H9 (cell line): ENCODE results near the gene NR2F2. TPM values are rescaled to one million over a fixed set of nuclear protein-coding genes. Genes with fewer than 3 reads are reported as not detected.

Source experiments
- DNase-seq: peaks from one replicate; pipeline ENCODE4 v3.0.0-alpha.2; 2017
- H2AFZ ChIP-seq: one replicate; pipeline ENCODE4 v1.6.1; 2013; ENCODE audit warnings: mild to moderate bottlenecking, low read length, control low read depth, moderate library complexity
- H2AK5ac ChIP-seq: 2 replicates; pipeline ENCODE4 v1.6.1; 2013; ENCODE audit warnings: low read length, control low read depth, mixed read lengths; ENCODE audit not compliant: insufficient read length
- H2BK120ac ChIP-seq: one replicate; pipeline ENCODE4 v1.6.1; 2013; ENCODE audit warnings: low read depth, mild to moderate bottlenecking, low read length, control low read depth, inconsistent platforms; ENCODE audit not compliant: poor library complexity, severe bottlenecking
- H2BK12ac ChIP-seq: 2 replicates; pipeline ENCODE4 v1.6.1; 2013; ENCODE audit warnings: low read length, control low read depth, mixed read lengths, low read depth; ENCODE audit not compliant: insufficient read length
- H2BK15ac ChIP-seq: 2 replicates; pipeline ENCODE4 v1.6.1; 2013; ENCODE audit warnings: low read depth, low read length, control low read depth
- H2BK20ac ChIP-seq: one replicate; pipeline ENCODE4 v1.6.1; 2013; ENCODE audit warnings: low read depth, mild to moderate bottlenecking, low read length, control low read depth, inconsistent platforms; ENCODE audit not compliant: poor library complexity, severe bottlenecking
- H2BK5ac ChIP-seq: 2 replicates; pipeline ENCODE4 v1.6.1; 2013; ENCODE audit warnings: low read length, control low read depth, mixed read lengths; ENCODE audit not compliant: insufficient read length
- H3K14ac ChIP-seq: 2 replicates; pipeline ENCODE4 v1.6.1; 2013; ENCODE audit warnings: low read length, control low read depth; ENCODE audit not compliant: insufficient read depth
- H3K18ac ChIP-seq: 2 replicates; pipeline ENCODE4 v1.6.1; 2013; ENCODE audit warnings: low read depth, mild to moderate bottlenecking, mixed read lengths, low read length, control low read depth; ENCODE audit not compliant: insufficient read length
- H3K23ac ChIP-seq: 2 replicates; pipeline ENCODE4 v1.6.1; 2013; ENCODE audit warnings: low read length, control low read depth, mixed read lengths, low read depth; ENCODE audit not compliant: insufficient read length
- H3K23me2 ChIP-seq: 2 replicates; pipeline ENCODE4 v1.6.1; 2013; ENCODE audit warnings: low read depth, mild to moderate bottlenecking, mixed read lengths, low read length, control low read depth; ENCODE audit not compliant: insufficient read length, poor library complexity, severe bottlenecking
- H3K27ac ChIP-seq: 2 replicates; pipeline ENCODE4 v1.5.1; 2013; ENCODE audit warnings: low read length, control low read depth, mixed read lengths, low read depth; ENCODE audit not compliant: insufficient read length
- H3K27me3 ChIP-seq: 2 replicates; pipeline ENCODE4 v1.6.1; 2013; ENCODE audit warnings: low read length, control low read depth, inconsistent platforms; ENCODE audit not compliant: insufficient read depth
- H3K4ac ChIP-seq: 2 replicates; pipeline ENCODE4 v1.6.1; 2013; ENCODE audit warnings: low read depth, mild to moderate bottlenecking, control low read depth, inconsistent platforms, low read length, moderate library complexity
- H3K4me1 ChIP-seq: 2 replicates; pipeline ENCODE4 v1.6.1; 2013; ENCODE audit warnings: low read length, control low read depth, inconsistent platforms; ENCODE audit not compliant: insufficient read depth
- H3K4me2 ChIP-seq: 2 replicates; pipeline ENCODE4 v1.6.1; 2013; ENCODE audit warnings: low read length, control low read depth, mixed read lengths; ENCODE audit not compliant: insufficient read length, insufficient read depth
- H3K56ac ChIP-seq: 2 replicates; pipeline ENCODE4 v1.6.1; 2013; ENCODE audit warnings: low read depth, mild to moderate bottlenecking, mixed read lengths, low read length, control low read depth; ENCODE audit not compliant: insufficient read length
- H3K79me1 ChIP-seq: 2 replicates; pipeline ENCODE4 v1.6.1; 2013; ENCODE audit warnings: low read depth, mild to moderate bottlenecking, moderate library complexity, low read length, control low read depth, inconsistent platforms; ENCODE audit not compliant: insufficient read depth, poor library complexity, severe bottlenecking
- H3K79me2 ChIP-seq: 2 replicates; pipeline ENCODE4 v1.6.1; 2013; ENCODE audit warnings: low read length, control low read depth, inconsistent platforms; ENCODE audit not compliant: insufficient read depth
- H3K9ac ChIP-seq: 2 replicates; pipeline ENCODE4 v1.6.1; 2013; ENCODE audit warnings: low read length, control low read depth, mixed read lengths; ENCODE audit not compliant: insufficient read length; ENCODE audit errors: extremely low read depth
- H3K9me3 ChIP-seq: one replicate; pipeline ENCODE4 v1.6.1; 2013; ENCODE audit warnings: low read depth, low read length, inconsistent platforms; ENCODE audit not compliant: control insufficient read depth
- H3T11ph ChIP-seq: one replicate; pipeline ENCODE4 v1.6.1; 2013; ENCODE audit warnings: mild to moderate bottlenecking, low read length, control low read depth, inconsistent platforms
- H4K20me1 ChIP-seq: one replicate; pipeline ENCODE4 v1.6.1; 2013; ENCODE audit not compliant: control insufficient read depth, insufficient read length, insufficient read depth
- H4K5ac ChIP-seq: 2 replicates; pipeline ENCODE4 v1.6.1; 2013; ENCODE audit warnings: low read depth, mild to moderate bottlenecking, mixed read lengths, low read length, control low read depth; ENCODE audit not compliant: insufficient read length
- H4K8ac ChIP-seq: replicated peaks from 2 replicates; pipeline ENCODE4 v1.6.1; 2013; ENCODE audit warnings: low read length, control low read depth, mixed read lengths, low read depth; ENCODE audit not compliant: insufficient read length
- H4K91ac ChIP-seq: 2 replicates; pipeline ENCODE4 v1.6.1; 2013; ENCODE audit warnings: low read depth, mild to moderate bottlenecking, moderate library complexity, mixed read lengths, low read length, control low read depth; ENCODE audit not compliant: insufficient read length
- H3K27ac Mint-ChIP-seq, 3 experiments: 2 replicates in 2 of 3; 3 replicates in 1 of 3; pipeline ENCODE4 v1.8.0; 2020 to 2021; ENCODE audit warnings: mixed read lengths in 3 of 3, mild to moderate bottlenecking in 1 of 3, moderate library complexity in 1 of 3
- H3K27me3 Mint-ChIP-seq: 2 replicates; pipeline ENCODE4 v1.8.0; 2021; ENCODE audit warnings: low read depth, mild to moderate bottlenecking, moderate library complexity, mixed read lengths
- H3K36me3 Mint-ChIP-seq, 3 experiments: 2 replicates in 2 of 3; 3 replicates in 1 of 3; pipeline ENCODE4 v1.8.0; 2020 to 2021; ENCODE audit warnings: low read depth in 3 of 3, mixed read lengths in 3 of 3; ENCODE audit not compliant: insufficient read depth in 1 of 3
- H3K4me1 Mint-ChIP-seq, 2 experiments: 2 replicates each; pipeline ENCODE4 v1.8.0; 2020; ENCODE audit warnings: mixed read lengths in 2 of 2
- H3K4me3 Mint-ChIP-seq, 2 experiments: 2 replicates in 1 of 2; 3 replicates in 1 of 2; pipeline ENCODE4 v1.8.0; 2020 to 2021; ENCODE audit warnings: mild to moderate bottlenecking in 2 of 2, mixed read lengths in 2 of 2, moderate library complexity in 1 of 2
- H3K9me3 Mint-ChIP-seq, 2 experiments: 2 replicates in 1 of 2; 3 replicates in 1 of 2; pipeline ENCODE4 v1.8.0; 2020; ENCODE audit warnings: mild to moderate bottlenecking in 2 of 2, mixed read lengths in 2 of 2, moderate library complexity in 1 of 2
- CTCF ChIP-seq: fragments of 200-600 bp; sonication (generic); conservative IDR thresholded peaks from 3 replicates; pipeline ENCODE4 v1.8.0; 2021; ENCODE audit warnings: antibody characterized with exemption, mild to moderate bottlenecking
- WGBS: extraction: QIAGEN DNeasy Blood & Tissue Kit; methylation state at CpG from one replicate; pipeline ENCODE4 v1.1.7; 2013; ENCODE audit warnings: missing lambda C conversion rate, low lambda C conversion rate, mixed read lengths; ENCODE audit not compliant: insufficient read length; ENCODE audit errors: extremely low coverage; 5-methylcytosine and 5-hydroxymethylcytosine counted together
- total RNA-seq: library from RNA; stranded (reverse); gene quantifications from 2 replicates; pipeline ENCODE4 v1.2.1, GENCODE V29; 2021

Gene NR2F2
- total RNA-seq, 1 experiment from 2014 or later = 0.24 TPM

GRCh38 chr15:96346409-96346970 is 16.0 kb downstream of the NR2F2 start:
- H3K4me3 Mint-ChIP-seq = peak overlapping the region in 1 of 2 experiments; percentile 70; a peak in 1 of 5 replicates
- TF ChIP-seq CTCF = no peak
- Histone ChIP-seq H3K23ac (no peak overlapping the region), H2AK5ac (no peak overlapping the region), H3K18ac (no peak overlapping the region), H3K4me1 (no peaks in the 10 kb centered on the region; the same call in 1 of the 2 replicates), H4K8ac (no peak overlapping the region), H4K20me1 (no peaks in the 10 kb centered on the region), H3K27me3 (peaks cover 95% of the 10 kb centered on the region), H3T11ph (no peak overlapping the region), H4K91ac (no peak overlapping the region), H2BK120ac (no peak overlapping the region), H3K79me1 (no peaks in the 10 kb centered on the region), H3K27ac (no peak overlapping the region), H3K4me2 (no peak overlapping the region), H3K79me2 (no peaks in the 10 kb centered on the region), H2BK20ac (no peak overlapping the region), H3K14ac (no peak overlapping the region), H2AFZ (no peak overlapping the region), H2BK5ac (no peak overlapping the region), H3K9ac (no peak overlapping the region), H3K56ac (no peak overlapping the region), H3K4ac (no peak overlapping the region), H3K23me2 (peaks cover 6% of the 10 kb centered on the region), H3K9me3 (no peaks in the 10 kb centered on the region), H2BK12ac (no peak overlapping the region), H2BK15ac (no peak overlapping the region), H4K5ac (no peak overlapping the region)
- no peak for DNase-seq
- no peaks in the 10 kb centered on the region; a peak in 1 of 7 replicates for H3K36me3 Mint-ChIP-seq
- H3K9me3 Mint-ChIP-seq = peaks cover 0 to 16% of the 10 kb centered on the region in 2 experiments; a peak in 3 of 5 replicates
- no peak overlapping the region for H3K27ac Mint-ChIP-seq
- H3K4me1 Mint-ChIP-seq = peaks cover 35 to 77% of the 10 kb centered on the region in 2 experiments
- no peaks in the 10 kb centered on the region for H3K27me3 Mint-ChIP-seq
- WGBS = no CpG with 5 or more reads among the region's 6 CpGs
